ENCODE results near the gene EBNA1BP2. TPM values are rescaled to one million over a fixed set of nuclear protein-coding genes. Genes with fewer than 3 reads are reported as not detected.

The EBNA1BP2 gene
- total and polyA plus RNA-seq, 10 of the 15 experiments (the other 5 are each of a cell fraction or from before 2014, with no cell fraction given): 57.5 to 275 (median 133) TPM

DNA sequence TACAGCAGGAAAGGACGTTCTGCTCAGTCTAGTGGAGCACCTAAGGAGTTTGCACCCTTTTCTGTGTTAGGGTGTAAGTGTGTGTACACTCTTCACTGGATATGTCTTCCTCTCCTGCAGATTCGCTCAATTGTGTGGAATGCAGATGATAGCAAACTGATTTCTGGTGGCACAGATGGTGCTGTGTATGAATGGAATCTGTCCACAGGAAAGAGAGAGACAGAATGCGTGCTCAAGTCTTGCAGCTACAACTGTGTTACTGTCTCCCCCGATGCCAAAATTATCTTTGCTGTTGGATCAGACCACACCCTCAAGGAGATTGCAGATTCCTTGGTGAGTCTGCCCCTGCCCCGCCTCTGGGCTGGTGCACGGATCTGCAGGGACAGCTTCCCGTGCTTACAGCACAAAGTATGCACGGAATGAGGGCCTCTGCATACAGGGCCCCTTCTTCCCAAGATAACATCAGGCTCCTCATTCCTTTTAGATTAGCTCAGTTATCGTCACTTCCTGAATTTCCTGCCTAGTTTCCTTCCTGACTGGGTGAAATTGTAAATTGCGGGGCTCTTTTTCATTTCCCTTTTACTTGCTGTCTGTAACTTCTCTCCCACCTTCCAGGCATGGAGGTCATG, 34.6 kb upstream of the EBNA1BP2 start:
- intact Hi-C loops (cut with micrococcal nuclease; ENCODE audit: unreplicated experiment): no loop called here
- ChIA-PET SMC1A (ENCODE audit: uncharacterized antibody, unreplicated experiment) (interaction anchor here (0.6 to 1.4 kb wide), 3 partner anchors 9 to 208 kb away, joined by 3 to 4 read pairs (median 3); no protein-coding TSS in a partner anchor), RAD21 (ENCODE audit: unreplicated experiment) (no interaction called here), CTCF (interaction anchor here (0.6 to 2.1 kb wide), 3 partner anchors 8 to 20 kb away, joined by 4 to 9 read pairs (median 5); no protein-coding TSS in a partner anchor), POLR2A (no interaction called here)
- 82% methylated on average over 10 of the region's 10 CpGs for WGBS (ENCODE audit: insufficient coverage, insufficient replicate concordance, low lambda C conversion rate, missing lambda C conversion rate)
- Histone ChIP-seq H3K4me3 (no peak overlapping the region), H3K27me3 (replicated peaks in 1 of 2; ENCODE audit: control insufficient read depth in 2 of 2, insufficient read depth in 2 of 2, low read length in 1 of 2) (no peaks in the 10 kb centered on the region), H3K79me2 (ENCODE audit: control insufficient read depth, insufficient read depth, low read length) (peaks cover 8% of the 10 kb centered on the region; the same call in 1 of the 2 replicates), H3K27ac (ENCODE audit: control insufficient read depth, insufficient read depth) (no peak overlapping the region), H4K20me1 (ENCODE audit: control insufficient read depth, insufficient read depth) (no peaks in the 10 kb centered on the region), H2AFZ (ENCODE audit: control insufficient read depth, low read depth, low read length) (peak overlapping the region; percentile 70), H3K9me3 (replicated peaks; ENCODE audit: control insufficient read depth, insufficient read depth, low read length) (peaks cover 2% of the 10 kb centered on the region; the same call in 2 of the 3 replicates), H3K36me3 (ENCODE audit: control insufficient read depth in 2 of 2, insufficient read depth in 2 of 2, low read length in 1 of 2) (peaks cover 3 to 5% of the 10 kb centered on the region in 2 experiments; a peak in 3 of 4 replicates), H3K4me1 (ENCODE audit: control insufficient read depth, insufficient read depth, low read length) (peaks cover 20% of the 10 kb centered on the region), H3K4me2 (ENCODE audit: control insufficient read depth, insufficient read depth) (peak overlapping the region; percentile 56; the same call in 1 of the 2 replicates), H3K9ac (ENCODE audit: control insufficient read depth, insufficient read depth, low read length) (no peak overlapping the region)
- no peak for FAIRE-seq
- in situ Hi-C loops (cut with MboI): no loop called here
- DNase-seq (ENCODE audit: low read depth, low spot score): no peak
- no TSS peak for BruUV-seq (replicated peaks)
- no peak for ATAC-seq
- TF ChIP-seq BCL3 (IDR thresholded peaks at IDR 0.05; ENCODE audit: borderline replicate concordance, insufficient read depth, low read depth, low read length, poor library complexity, severe bottlenecking): no peak
- 0 out of 2 replicates have a peak, but pooled peaks have one; percentile 4 for TF ChIP-seq SPI1 (IDR thresholded peaks at IDR 0.05; ENCODE audit: borderline replicate concordance, insufficient read depth, low read depth, low read length)

DNA sequence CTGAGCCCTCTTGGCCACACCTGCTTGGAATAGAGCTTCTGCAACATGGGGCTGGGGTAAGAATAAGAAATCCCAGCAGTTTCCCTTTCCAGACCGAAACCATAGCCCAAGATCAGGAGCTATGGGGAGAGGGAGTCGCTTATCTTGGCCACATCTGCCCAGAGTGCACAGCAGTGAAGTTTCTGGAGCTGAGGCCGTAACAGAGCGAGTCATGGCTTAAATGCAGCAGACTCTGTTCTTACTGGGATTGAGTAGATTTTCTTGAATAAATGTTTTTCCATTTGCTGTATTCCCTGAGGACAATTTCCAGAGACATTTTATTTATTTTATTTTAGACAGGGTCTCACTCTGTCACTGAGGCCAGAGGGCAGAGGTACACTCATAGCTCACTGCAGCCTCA, 33.6 kb upstream of the EBNA1BP2 start:
- Histone ChIP-seq H3K79me2 (ENCODE audit: control insufficient read depth, insufficient read depth, low read length) (peaks cover 11% of the 10 kb centered on the region; the same call in 1 of the 2 replicates), H3K4me3 (no peak overlapping the region), H2AFZ (ENCODE audit: control insufficient read depth, low read depth, low read length) (no peak overlapping the region), H4K20me1 (ENCODE audit: control insufficient read depth, insufficient read depth) (no peaks in the 10 kb centered on the region), H3K4me1 (ENCODE audit: control insufficient read depth, insufficient read depth, low read length) (peaks cover 20% of the 10 kb centered on the region), H3K9ac (ENCODE audit: control insufficient read depth, insufficient read depth, low read length) (no peak overlapping the region), H3K9me3 (replicated peaks; ENCODE audit: control insufficient read depth, insufficient read depth, low read length) (peaks cover 2% of the 10 kb centered on the region; the same call in 2 of the 3 replicates), H3K4me2 (ENCODE audit: control insufficient read depth, insufficient read depth) (peak overlapping the region; percentile 34), H3K27me3 (replicated peaks in 1 of 2; ENCODE audit: control insufficient read depth in 2 of 2, insufficient read depth in 2 of 2, low read length in 1 of 2) (no peaks in the 10 kb centered on the region), H3K36me3 (ENCODE audit: control insufficient read depth in 2 of 2, insufficient read depth in 2 of 2, low read length in 1 of 2) (peaks cover 3 to 5% of the 10 kb centered on the region in 2 experiments; a peak in 3 of 4 replicates), H3K27ac (ENCODE audit: control insufficient read depth, insufficient read depth) (peak overlapping the region; percentile 40; the same call in 1 of the 2 replicates)
- intact Hi-C loops (cut with micrococcal nuclease; ENCODE audit: unreplicated experiment) (no loop called here), in situ Hi-C loops (cut with MboI) (no loop called here)
- SMC1A ChIA-PET (ENCODE audit: uncharacterized antibody, unreplicated experiment): interaction anchor here (0.7 to 1.4 kb wide), 2 partner anchors 8 kb away, joined by 3 read pairs; no protein-coding TSS in a partner anchor
- FAIRE-seq (no peak), ATAC-seq (no peak), DNase-seq (ENCODE audit: low read depth, low spot score) (no peak)
- RAD21 ChIA-PET (ENCODE audit: unreplicated experiment): interaction anchor here (1.5 to 2.6 kb wide), 2 partner anchors 16 to 132 kb away, joined by 4 to 9 read pairs; no protein-coding TSS in a partner anchor
- CTCF ChIA-PET: interaction anchor here (0.6 to 3.4 kb wide), 4 partner anchors 9 to 141 kb away, joined by 3 to 13 read pairs (median 7); no protein-coding TSS in a partner anchor
- POLR2A ChIA-PET: interaction anchor here (1.7 kb wide), 1 partner anchor 15 kb away, joined by 4 read pairs; no protein-coding TSS in a partner anchor
- BruUV-seq (replicated peaks): no TSS peak
- 100% methylated on average over 4 of the region's 4 CpGs for WGBS (ENCODE audit: insufficient coverage, insufficient replicate concordance, low lambda C conversion rate, missing lambda C conversion rate)
- TF ChIP-seq EGR1 (IDR thresholded peaks at IDR 0.05; ENCODE audit: borderline replicate concordance in 1 of 2, low read depth in 2 of 2, low read length in 2 of 2): no peak
- TF ChIP-seq, protein P1, sequence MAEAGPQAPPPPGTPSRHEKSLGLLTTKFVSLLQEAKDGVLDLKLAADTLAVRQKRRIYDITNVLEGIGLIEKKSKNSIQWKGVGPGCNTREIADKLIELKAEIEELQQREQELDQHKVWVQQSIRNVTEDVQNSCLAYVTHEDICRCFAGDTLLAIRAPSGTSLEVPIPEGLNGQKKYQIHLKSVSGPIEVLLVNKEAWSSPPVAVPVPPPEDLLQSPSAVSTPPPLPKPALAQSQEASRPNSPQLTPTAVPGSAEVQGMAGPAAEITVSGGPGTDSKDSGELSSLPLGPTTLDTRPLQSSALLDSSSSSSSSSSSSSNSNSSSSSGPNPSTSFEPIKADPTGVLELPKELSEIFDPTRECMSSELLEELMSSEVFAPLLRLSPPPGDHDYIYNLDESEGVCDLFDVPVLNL (IDR thresholded peaks at IDR 0.05; ENCODE audit: low read depth, low read length): no peak
- TF ChIP-seq ASH2L (IDR thresholded peaks at IDR 0.05; ENCODE audit: borderline replicate concordance, low read depth): no peak
- no peak for TF ChIP-seq PAX5 (IDR thresholded peaks at IDR 0.05; ENCODE audit: borderline replicate concordance, low read depth, low read length)
- no peak for TF ChIP-seq CBFB (IDR thresholded peaks at IDR 0.05; ENCODE audit: low read depth)
- TF ChIP-seq MEF2A (IDR thresholded peaks at IDR 0.05; ENCODE audit: insufficient read depth, low read depth, low read length): no peak
- no peak for TF ChIP-seq FOS (IDR thresholded peaks at IDR 0.05; ENCODE audit: borderline replicate concordance, extremely low read depth, insufficient read length)
- TF ChIP-seq, protein P2, sequence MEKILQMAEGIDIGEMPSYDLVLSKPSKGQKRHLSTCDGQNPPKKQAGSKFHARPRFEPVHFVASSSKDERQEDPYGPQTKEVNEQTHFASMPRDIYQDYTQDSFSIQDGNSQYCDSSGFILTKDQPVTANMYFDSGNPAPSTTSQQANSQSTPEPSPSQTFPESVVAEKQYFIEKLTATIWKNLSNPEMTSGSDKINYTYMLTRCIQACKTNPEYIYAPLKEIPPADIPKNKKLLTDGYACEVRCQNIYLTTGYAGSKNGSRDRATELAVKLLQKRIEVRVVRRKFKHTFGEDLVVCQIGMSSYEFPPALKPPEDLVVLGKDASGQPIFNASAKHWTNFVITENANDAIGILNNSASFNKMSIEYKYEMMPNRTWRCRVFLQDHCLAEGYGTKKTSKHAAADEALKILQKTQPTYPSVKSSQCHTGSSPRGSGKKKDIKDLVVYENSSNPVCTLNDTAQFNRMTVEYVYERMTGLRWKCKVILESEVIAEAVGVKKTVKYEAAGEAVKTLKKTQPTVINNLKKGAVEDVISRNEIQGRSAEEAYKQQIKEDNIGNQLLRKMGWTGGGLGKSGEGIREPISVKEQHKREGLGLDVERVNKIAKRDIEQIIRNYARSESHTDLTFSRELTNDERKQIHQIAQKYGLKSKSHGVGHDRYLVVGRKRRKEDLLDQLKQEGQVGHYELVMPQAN (conservative IDR thresholded peaks at IDR 0.05): no peak
